Peyer's patch (tissue), 4 donors: ENCODE results near the gene BACH2.

Experiments
- POLR2A ChIP-seq, 2 donors: fragments of 450-650 bp; IDR thresholded peaks; one replicate each; pipeline ENCODE4 v1.5.1; 2017; ENCODE audit warnings: antibody characterized with exemption in 2 of 2, mild to moderate bottlenecking in 2 of 2, moderate library complexity in 2 of 2
- TF ChIP-seq, protein P1 (sequence below), 6 experiments: fragments of 450-650 bp in 4 of 6; fragments of 200-600 bp in 2 of 6; sonication (generic) in 1 of 6; IDR thresholded peaks; one replicate each; pipeline ENCODE4 v1.5.1; 2017 to 2019; ENCODE audit warnings: antibody characterized with exemption in 6 of 6, mild to moderate bottlenecking in 3 of 6, moderate library complexity in 1 of 6

DNA sequence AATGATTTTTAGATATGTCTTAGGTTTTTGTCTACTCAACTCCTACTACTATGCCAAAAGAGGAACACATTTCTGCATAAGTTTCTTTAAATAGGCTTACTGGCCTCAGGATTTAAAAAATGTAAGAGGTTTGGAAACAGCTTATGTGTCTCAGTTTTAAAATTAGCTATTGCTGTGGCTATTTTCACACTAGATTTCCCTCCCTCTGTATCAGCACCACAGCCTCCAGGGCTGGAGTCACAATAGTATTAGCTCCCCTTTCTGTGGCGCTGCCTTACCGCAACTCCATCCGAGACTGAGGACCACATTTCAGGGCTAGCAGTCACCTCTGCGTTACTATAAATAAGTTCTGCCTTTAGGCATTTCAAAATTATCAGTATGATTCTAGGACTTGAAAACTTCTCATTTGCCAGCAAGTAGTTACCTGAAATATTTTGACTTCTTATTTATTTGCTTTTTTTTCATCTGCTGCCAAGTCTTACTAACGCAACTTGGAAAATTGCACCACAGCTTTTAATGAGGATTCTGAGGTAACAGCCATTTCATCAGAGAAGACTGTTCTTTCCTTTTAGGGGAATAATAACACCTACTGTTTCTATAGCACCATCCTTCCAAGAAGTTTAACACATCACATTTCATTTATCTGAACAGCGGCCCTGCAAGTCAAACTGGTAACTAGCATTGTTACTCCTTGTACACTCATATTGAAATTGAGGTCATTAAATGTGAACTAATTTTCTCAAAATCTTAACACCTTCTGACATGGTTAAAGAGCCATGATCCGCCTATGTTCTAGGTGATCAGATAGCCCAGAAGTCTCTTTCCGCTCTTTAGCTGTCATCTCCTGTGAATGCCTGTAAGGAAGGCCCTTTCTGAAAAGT is 296.5 kb downstream of the BACH2 start:
- TF ChIP-seq, protein P1, sequence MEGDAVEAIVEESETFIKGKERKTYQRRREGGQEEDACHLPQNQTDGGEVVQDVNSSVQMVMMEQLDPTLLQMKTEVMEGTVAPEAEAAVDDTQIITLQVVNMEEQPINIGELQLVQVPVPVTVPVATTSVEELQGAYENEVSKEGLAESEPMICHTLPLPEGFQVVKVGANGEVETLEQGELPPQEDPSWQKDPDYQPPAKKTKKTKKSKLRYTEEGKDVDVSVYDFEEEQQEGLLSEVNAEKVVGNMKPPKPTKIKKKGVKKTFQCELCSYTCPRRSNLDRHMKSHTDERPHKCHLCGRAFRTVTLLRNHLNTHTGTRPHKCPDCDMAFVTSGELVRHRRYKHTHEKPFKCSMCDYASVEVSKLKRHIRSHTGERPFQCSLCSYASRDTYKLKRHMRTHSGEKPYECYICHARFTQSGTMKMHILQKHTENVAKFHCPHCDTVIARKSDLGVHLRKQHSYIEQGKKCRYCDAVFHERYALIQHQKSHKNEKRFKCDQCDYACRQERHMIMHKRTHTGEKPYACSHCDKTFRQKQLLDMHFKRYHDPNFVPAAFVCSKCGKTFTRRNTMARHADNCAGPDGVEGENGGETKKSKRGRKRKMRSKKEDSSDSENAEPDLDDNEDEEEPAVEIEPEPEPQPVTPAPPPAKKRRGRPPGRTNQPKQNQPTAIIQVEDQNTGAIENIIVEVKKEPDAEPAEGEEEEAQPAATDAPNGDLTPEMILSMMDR (IDR thresholded peaks at IDR 0.05): no peak
- no peak for TF ChIP-seq POLR2A (IDR thresholded peaks at IDR 0.05)
